ENCODE results near the gene ARHGAP10. TPM values are rescaled to one million over a fixed set of nuclear protein-coding genes. Genes with fewer than 3 reads are reported as not detected.

ARHGAP10 gene
- total and polyA plus RNA-seq, 4 experiments from 2014 or later, result 6.4 to 8.3 (median 7.8) TPM

DNA sequence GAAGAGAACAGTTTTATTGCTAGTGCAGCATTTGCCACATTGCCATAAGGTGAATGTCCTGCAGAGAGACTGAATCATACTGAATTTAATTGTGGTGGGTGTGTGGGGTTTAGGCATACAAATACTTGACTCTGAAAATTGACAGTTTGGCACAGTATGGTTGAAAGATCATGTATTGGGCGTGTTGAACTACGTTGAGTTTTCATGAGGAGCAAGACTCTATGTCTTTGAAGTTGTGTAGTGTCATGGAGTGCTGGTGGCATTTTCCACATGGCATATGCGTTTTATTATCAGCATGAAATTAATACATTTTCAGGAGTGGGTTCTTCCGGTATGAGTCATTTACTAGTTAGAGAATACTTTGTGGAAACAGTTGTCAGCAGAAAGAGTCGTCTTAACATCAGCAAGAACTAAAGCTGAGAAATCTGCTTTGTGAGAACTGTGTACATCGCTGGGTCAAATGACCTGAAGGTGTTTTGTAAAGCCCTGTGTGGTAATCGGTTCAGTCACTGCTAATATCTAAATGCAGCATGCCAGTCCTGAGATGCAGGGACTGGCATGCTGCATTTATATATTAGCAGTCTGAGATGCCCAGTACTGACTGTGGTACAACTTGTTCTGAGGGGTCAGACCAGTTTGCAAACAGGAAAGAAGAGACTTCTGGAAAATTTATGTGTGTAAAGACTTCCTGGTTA, 50.3 kb downstream of the ARHGAP10 start:
- Histone ChIP-seq H3K36me3 (ENCODE audit: insufficient read depth, low read length) (no peaks in the 10 kb centered on the region), H3K9me3 (ENCODE audit: control insufficient read depth in 1 of 2, low read length in 2 of 2) (no peaks in the 10 kb centered on the region), H3K27ac (ENCODE audit: low read depth, low read length) (no peak overlapping the region), H3K27me3 (ENCODE audit: insufficient read depth, low read length) (no peaks in the 10 kb centered on the region), H3K4me1 (ENCODE audit: insufficient read depth, low read length) (peaks cover 15% of the 10 kb centered on the region), H3K4me3 (ENCODE audit: low read length in 2 of 2) (no peak overlapping the region)
- peak overlapping the region in 3 of 7 donors; percentile 1 to 4 (median 4) for H3K27ac Mint-ChIP-seq
- ChIA-PET CTCF (ENCODE audit: partially characterized antibody) (no interaction called here), POLR2A (ENCODE audit: partially characterized antibody) (interaction anchor here (0.7 kb wide), 1 partner anchor 50 kb away, joined by 3 read pairs; no protein-coding TSS in a partner anchor)
- H3K4me1 Mint-ChIP-seq, result peaks cover 40 to 61% (median 49%) of the 10 kb centered on the region in 4 donors
- DNase-seq, result peak in 1 of 5 donors; percentile 38
- H3K27me3 Mint-ChIP-seq, result no peaks in the 10 kb centered on the region
- intact Hi-C loops (cut with micrococcal nuclease), result no loop called here
- H3K9me3 Mint-ChIP-seq, result no peaks in the 10 kb centered on the region
- H3K4me3 Mint-ChIP-seq, result peak overlapping the region; percentile 2 to 69 (median 34)
- H3K36me3 Mint-ChIP-seq, result no peaks in the 10 kb centered on the region

DNA sequence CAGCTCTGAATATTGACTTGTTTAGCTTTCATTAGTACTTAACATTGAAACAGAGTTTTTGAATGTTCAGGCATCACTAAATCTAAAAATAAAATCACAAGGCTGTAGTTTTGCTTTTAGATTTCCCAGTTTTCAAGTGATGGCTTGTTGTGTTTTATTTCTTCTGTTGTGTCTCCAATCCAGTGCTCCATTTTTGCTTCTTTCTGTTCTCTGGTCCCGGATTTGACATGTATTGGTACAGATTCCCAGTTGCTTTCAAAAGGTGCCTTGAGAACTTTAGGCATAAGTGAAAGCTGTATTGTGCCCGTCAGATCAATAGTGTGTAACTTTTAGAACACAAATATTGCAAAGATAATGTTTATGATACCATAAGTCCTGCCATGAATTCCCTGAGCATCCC, 53.2 kb downstream of the ARHGAP10 start:
- H3K4me3 ChIP-seq (ENCODE audit: low read length in 2 of 2), result no peak overlapping the region
- ChIA-PET POLR2A (ENCODE audit: partially characterized antibody) (no interaction called here), CTCF (ENCODE audit: partially characterized antibody) (interaction anchor here (1.6 to 2.0 kb wide), 3 partner anchors 10 to 82 kb away, joined by 7 to 8 read pairs (median 7); partner anchors contain the start of gene ARHGAP10)
- intact Hi-C loops (cut with micrococcal nuclease), result no loop called here
- H3K36me3 ChIP-seq (ENCODE audit: insufficient read depth, low read length), result no peaks in the 10 kb centered on the region
- DNase-seq, result no peak
- Mint-ChIP-seq H3K4me1 (peaks cover 28 to 45% (median 35%) of the 10 kb centered on the region in 4 donors), H3K9me3 (no peaks in the 10 kb centered on the region), H3K27me3 (no peaks in the 10 kb centered on the region), H3K27ac (peak overlapping the region in 2 of 7 donors; percentile 5 to 66), H3K36me3 (no peaks in the 10 kb centered on the region), H3K4me3 (peak overlapping the region in 2 of 8 donors; percentile 0 to 19)
- H3K27me3 ChIP-seq (ENCODE audit: insufficient read depth, low read length), result no peaks in the 10 kb centered on the region
- H3K4me1 ChIP-seq (ENCODE audit: insufficient read depth, low read length), result peaks cover 8% of the 10 kb centered on the region
- H3K27ac ChIP-seq (ENCODE audit: low read depth, low read length), result no peak overlapping the region
- no peaks in the 10 kb centered on the region for H3K9me3 ChIP-seq (ENCODE audit: control insufficient read depth in 1 of 2, low read length in 2 of 2)

DNA sequence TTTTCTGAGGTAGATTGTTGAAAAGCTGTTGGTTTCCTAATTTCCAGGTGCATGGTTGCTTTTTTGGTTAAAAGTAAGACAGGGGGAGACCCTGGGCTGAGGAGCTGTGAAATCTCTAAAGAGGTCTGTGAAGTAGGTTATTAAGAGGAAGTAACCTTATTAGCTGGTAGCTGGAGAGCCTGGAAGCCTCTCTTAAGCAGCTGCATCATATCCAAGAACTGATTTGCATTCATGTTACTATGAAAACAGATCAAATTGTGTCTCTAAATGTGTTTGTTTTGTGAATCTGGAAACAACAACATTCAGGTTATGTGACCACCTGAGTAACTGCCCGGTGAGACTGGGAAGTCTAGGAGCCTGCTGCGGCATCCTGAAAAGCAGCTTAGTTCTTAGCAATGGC, 54.1 kb downstream of the ARHGAP10 start:
- ChIA-PET CTCF (ENCODE audit: partially characterized antibody) (interaction anchor here (1.6 to 2.0 kb wide), 3 partner anchors 10 to 81 kb away, joined by 7 to 8 read pairs (median 7); partner anchors contain the start of gene ARHGAP10), POLR2A (ENCODE audit: partially characterized antibody) (interaction anchor here (0.8 to 1.8 kb wide), 3 partner anchors 8 to 54 kb away, joined by 3 to 8 read pairs (median 3); partner anchors contain the start of gene ARHGAP10)
- Histone ChIP-seq H3K27ac (ENCODE audit: low read depth, low read length) (no peak overlapping the region), H3K36me3 (ENCODE audit: insufficient read depth, low read length) (no peaks in the 10 kb centered on the region), H3K4me1 (ENCODE audit: insufficient read depth, low read length) (peaks cover 8% of the 10 kb centered on the region), H3K27me3 (ENCODE audit: insufficient read depth, low read length) (no peaks in the 10 kb centered on the region), H3K4me3 (ENCODE audit: low read length in 2 of 2) (no peak overlapping the region), H3K9me3 (ENCODE audit: control insufficient read depth in 1 of 2, low read length in 2 of 2) (no peaks in the 10 kb centered on the region)
- Mint-ChIP-seq H3K27ac (peak overlapping the region in 3 of 7 donors; percentile 24 to 49 (median 25)), H3K4me3 (no peak overlapping the region), H3K27me3 (no peaks in the 10 kb centered on the region), H3K4me1 (peaks cover 20 to 36% (median 27%) of the 10 kb centered on the region in 4 donors), H3K9me3 (no peaks in the 10 kb centered on the region), H3K36me3 (no peaks in the 10 kb centered on the region)
- no peak for DNase-seq
- intact Hi-C loops (cut with micrococcal nuclease), result no loop called here

DNA sequence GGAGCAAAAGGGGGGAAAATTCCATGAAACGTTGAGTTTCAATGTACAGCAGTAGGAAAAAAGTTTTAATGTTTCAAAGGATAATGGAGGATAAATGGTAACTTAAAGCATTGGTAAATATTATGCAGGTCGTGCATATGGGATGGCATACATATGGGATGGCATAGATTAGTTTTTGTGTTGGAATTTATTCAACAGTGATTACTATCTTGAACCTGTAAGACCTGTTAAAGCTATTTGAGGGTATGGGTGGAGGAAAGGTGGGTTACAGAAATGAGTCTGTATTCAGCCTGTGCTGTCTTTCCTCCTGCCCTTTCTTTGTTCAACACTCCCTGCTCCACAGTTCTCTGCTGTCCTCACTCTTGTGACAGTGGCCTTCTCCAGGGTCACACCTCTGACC, 54.6 kb downstream of the ARHGAP10 start:
- H3K27me3 Mint-ChIP-seq, result no peaks in the 10 kb centered on the region
- CTCF ChIA-PET (ENCODE audit: partially characterized antibody), result interaction anchor here (1.6 to 2.0 kb wide), 3 partner anchors 9 to 80 kb away, joined by 7 to 8 read pairs (median 7); partner anchors contain the start of gene ARHGAP10
- peak overlapping the region in 5 of 7 donors; percentile 7 to 67 (median 25) for H3K27ac Mint-ChIP-seq
- H3K9me3 Mint-ChIP-seq, result no peaks in the 10 kb centered on the region
- Histone ChIP-seq H3K4me1 (ENCODE audit: insufficient read depth, low read length) (peaks cover 8% of the 10 kb centered on the region), H3K4me3 (ENCODE audit: low read length in 2 of 2) (no peak overlapping the region), H3K27ac (ENCODE audit: low read depth, low read length) (no peak overlapping the region), H3K9me3 (ENCODE audit: control insufficient read depth in 1 of 2, low read length in 2 of 2) (no peaks in the 10 kb centered on the region), H3K27me3 (ENCODE audit: insufficient read depth, low read length) (no peaks in the 10 kb centered on the region), H3K36me3 (ENCODE audit: insufficient read depth, low read length) (no peaks in the 10 kb centered on the region)
- intact Hi-C loops (cut with micrococcal nuclease), result no loop called here
- H3K4me1 Mint-ChIP-seq, result peaks cover 20 to 32% (median 26%) of the 10 kb centered on the region in 4 donors
- no peak for DNase-seq
- POLR2A ChIA-PET (ENCODE audit: partially characterized antibody), result interaction anchor here (0.6 to 1.8 kb wide), 4 partner anchors 8 to 55 kb away, joined by 3 to 8 read pairs (median 3); partner anchors contain the start of gene ARHGAP10
- H3K4me3 Mint-ChIP-seq, result no peak overlapping the region
- H3K36me3 Mint-ChIP-seq, result no peaks in the 10 kb centered on the region

DNA sequence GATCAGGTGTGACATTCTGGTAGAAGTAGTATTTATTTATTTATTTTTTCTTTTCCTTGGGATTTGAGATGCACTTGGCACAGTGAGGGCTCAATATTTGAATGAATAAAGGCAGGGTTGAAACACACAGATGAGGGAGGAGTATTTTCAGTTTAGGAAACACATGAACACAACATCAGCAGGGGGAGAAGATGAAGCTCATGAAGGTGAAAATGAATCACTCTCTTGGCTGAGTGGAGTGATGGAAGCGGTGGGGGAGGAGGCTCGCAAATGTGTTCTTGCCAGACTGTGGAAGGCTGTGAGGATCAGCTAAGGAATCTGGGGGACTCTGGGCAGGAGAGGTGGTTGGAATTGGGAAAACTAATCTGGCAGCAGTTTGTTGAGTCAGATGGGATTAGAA, 55.3 kb downstream of the ARHGAP10 start:
- no peak overlapping the region for H3K27ac ChIP-seq (ENCODE audit: low read depth, low read length)
- no peaks in the 10 kb centered on the region for H3K9me3 Mint-ChIP-seq
- H3K27ac Mint-ChIP-seq, result peak overlapping the region in 3 of 7 donors; percentile 7 to 82 (median 18)
- H3K4me3 ChIP-seq (ENCODE audit: low read length in 2 of 2), result no peak overlapping the region
- H3K27me3 ChIP-seq (ENCODE audit: insufficient read depth, low read length), result no peaks in the 10 kb centered on the region
- no peaks in the 10 kb centered on the region for H3K27me3 Mint-ChIP-seq
- H3K4me3 Mint-ChIP-seq, result no peak overlapping the region
- DNase-seq, result no peak
- ChIA-PET POLR2A (ENCODE audit: partially characterized antibody) (interaction anchor here (0.6 to 1.8 kb wide), 3 partner anchors 13 to 55 kb away, joined by 3 to 8 read pairs (median 3); partner anchors contain the start of gene ARHGAP10), CTCF (ENCODE audit: partially characterized antibody) (interaction anchor here (3.0 kb wide), 1 partner anchor 80 kb away, joined by 8 read pairs; no protein-coding TSS in a partner anchor)
- intact Hi-C loops (cut with micrococcal nuclease), result no loop called here
- H3K4me1 Mint-ChIP-seq, result peaks cover 22 to 32% (median 28%) of the 10 kb centered on the region in 4 donors
- no peaks in the 10 kb centered on the region for H3K36me3 Mint-ChIP-seq
- no peaks in the 10 kb centered on the region for H3K36me3 ChIP-seq (ENCODE audit: insufficient read depth, low read length)
- H3K9me3 ChIP-seq (ENCODE audit: control insufficient read depth in 1 of 2, low read length in 2 of 2), result no peaks in the 10 kb centered on the region
- H3K4me1 ChIP-seq (ENCODE audit: insufficient read depth, low read length), result peaks cover 14% of the 10 kb centered on the region

DNA sequence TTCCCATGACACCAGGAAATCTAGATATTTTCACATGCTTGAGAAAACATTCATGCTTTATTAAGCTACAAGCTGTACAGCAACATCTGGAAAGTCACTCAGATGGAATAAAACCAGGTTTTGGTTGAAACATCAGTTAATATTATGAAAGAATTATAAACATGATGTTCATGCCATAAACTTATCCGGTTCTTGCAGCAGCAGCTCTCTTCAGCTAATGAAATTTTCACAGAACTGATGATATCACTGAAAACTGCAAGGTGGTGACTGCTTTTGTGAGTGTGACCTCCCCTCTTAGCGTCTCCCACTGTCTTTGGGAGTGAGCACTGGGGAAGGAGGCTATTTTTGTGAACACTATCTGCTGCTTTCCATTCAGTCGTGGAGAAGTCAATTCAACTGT, 56.9 kb downstream of the ARHGAP10 start:
- CTCF ChIA-PET (ENCODE audit: partially characterized antibody), result interaction anchor here (1.4 to 3.0 kb wide), 2 partner anchors 12 to 78 kb away, joined by 5 to 8 read pairs; no protein-coding TSS in a partner anchor
- POLR2A ChIA-PET (ENCODE audit: partially characterized antibody), result interaction anchor here (2.0 kb wide), 1 partner anchor 57 kb away, joined by 7 read pairs; the partner anchor contains the start of gene ARHGAP10
- H3K4me3 Mint-ChIP-seq, result no peak overlapping the region

DNA sequence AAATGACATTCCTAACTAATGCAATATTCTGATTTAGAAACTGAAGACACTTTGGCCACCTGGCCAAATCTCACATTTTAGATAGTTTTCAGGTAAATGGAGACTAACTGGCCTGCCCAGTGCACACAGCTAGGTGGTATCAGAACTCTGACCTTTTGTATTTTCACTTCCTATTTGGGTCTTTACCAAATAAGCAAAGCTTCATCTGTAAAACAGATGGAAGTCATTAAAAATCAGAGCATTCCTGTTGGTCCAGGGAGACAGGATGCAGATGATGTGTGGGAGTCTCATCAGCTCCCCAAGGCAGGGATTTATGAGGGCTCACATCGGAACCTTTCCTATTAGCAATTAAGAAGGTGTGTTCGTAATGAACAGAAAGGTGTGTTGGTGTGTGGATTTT, 57.7 kb downstream of the ARHGAP10 start:
- H3K27ac Mint-ChIP-seq, result peak overlapping the region in 2 of 7 donors; percentile 38 to 67
- POLR2A ChIA-PET (ENCODE audit: partially characterized antibody), result interaction anchor here (2.0 kb wide), 1 partner anchor 58 kb away, joined by 7 read pairs; the partner anchor contains the start of gene ARHGAP10
- H3K9me3 Mint-ChIP-seq, result no peaks in the 10 kb centered on the region
- Histone ChIP-seq H3K27ac (ENCODE audit: low read depth, low read length) (no peak overlapping the region), H3K4me3 (ENCODE audit: low read length in 2 of 2) (no peak overlapping the region), H3K4me1 (ENCODE audit: insufficient read depth, low read length) (peaks cover 24% of the 10 kb centered on the region), H3K27me3 (ENCODE audit: insufficient read depth, low read length) (no peaks in the 10 kb centered on the region), H3K36me3 (ENCODE audit: insufficient read depth, low read length) (no peaks in the 10 kb centered on the region), H3K9me3 (ENCODE audit: control insufficient read depth in 1 of 2, low read length in 2 of 2) (no peaks in the 10 kb centered on the region)
- intact Hi-C loops (cut with micrococcal nuclease), result no loop called here
- H3K4me3 Mint-ChIP-seq, result no peak overlapping the region
- no peaks in the 10 kb centered on the region for H3K36me3 Mint-ChIP-seq
- H3K27me3 Mint-ChIP-seq, result no peaks in the 10 kb centered on the region
- CTCF ChIA-PET (ENCODE audit: partially characterized antibody), result interaction anchor here (0.6 to 3.0 kb wide), 3 partner anchors 13 to 172 kb away, joined by 3 to 8 read pairs (median 5); partner anchors contain the start of gene TMEM184C
- no peak for DNase-seq
- H3K4me1 Mint-ChIP-seq, result peaks cover 41 to 52% (median 47%) of the 10 kb centered on the region in 4 donors

More for the DNA sequence above, 56.9 kb downstream of the ARHGAP10 start:
- intact Hi-C loops (cut with micrococcal nuclease), result no loop called here
- Mint-ChIP-seq H3K27ac (no peak overlapping the region), H3K9me3 (no peaks in the 10 kb centered on the region), H3K36me3 (no peaks in the 10 kb centered on the region), H3K27me3 (no peaks in the 10 kb centered on the region), H3K4me1 (peaks cover 35 to 44% (median 39%) of the 10 kb centered on the region in 4 donors)
- H3K27me3 ChIP-seq (ENCODE audit: insufficient read depth, low read length), result no peaks in the 10 kb centered on the region
- no peak overlapping the region for H3K27ac ChIP-seq (ENCODE audit: low read depth, low read length)
- DNase-seq, result no peak
- H3K4me1 ChIP-seq (ENCODE audit: insufficient read depth, low read length), result peaks cover 15% of the 10 kb centered on the region
- H3K36me3 ChIP-seq (ENCODE audit: insufficient read depth, low read length), result no peaks in the 10 kb centered on the region
- no peak overlapping the region for H3K4me3 ChIP-seq (ENCODE audit: low read length in 2 of 2)
- no peaks in the 10 kb centered on the region for H3K9me3 ChIP-seq (ENCODE audit: control insufficient read depth in 1 of 2, low read length in 2 of 2)
